ENCODE measurements around the gene C17orf114.

The C17orf114 gene

GRCh38 chr17:4823373-4824089 lies 21.4 kb upstream of the C17orf114 start:
- DNase-seq (ENCODE audit: low read depth in 1 of 2, low spot score in 1 of 2), result no peak

GRCh38 chr17:4822835-4823234 lies 20.7 kb upstream of the C17orf114 start:
- no peak for DNase-seq (ENCODE audit: low read depth in 1 of 2, low spot score in 1 of 2)

- DNase-seq (ENCODE audit: low read depth in 1 of 2, low spot score in 1 of 2), result no peak
These were observed 16.1 kb upstream of the C17orf114 start for GRCh38 chr17:4818276-4818675.

GRCh38 chr17:4816826-4817225 lies 14.7 kb upstream of the C17orf114 start:
- DNase-seq (ENCODE audit: low read depth in 1 of 2, low spot score in 1 of 2), result no peak

GRCh38 chr17:4815043-4815675 lies 13.0 kb upstream of the C17orf114 start:
- no peak for DNase-seq (ENCODE audit: low read depth in 1 of 2, low spot score in 1 of 2)

GRCh38 chr17:4812690-4813089 lies 10.6 kb upstream of the C17orf114 start:
- DNase-seq (ENCODE audit: low read depth in 1 of 2, low spot score in 1 of 2), result no peak

GRCh38 chr17:4811471-4811870 lies 9.3 kb upstream of the C17orf114 start:
- DNase-seq (ENCODE audit: low read depth in 1 of 2, low spot score in 1 of 2), result no peak

- DNase-seq (ENCODE audit: low read depth in 1 of 2, low spot score in 1 of 2), result no peak
These were observed 8.7 kb upstream of the C17orf114 start for GRCh38 chr17:4810696-4811290.

- no peak for DNase-seq (ENCODE audit: low read depth in 1 of 2, low spot score in 1 of 2)
These were observed 6.2 kb upstream of the C17orf114 start for GRCh38 chr17:4808378-4808767.

- no peak for DNase-seq (ENCODE audit: low read depth in 1 of 2, low spot score in 1 of 2)
These were observed 5.7 kb upstream of the C17orf114 start for GRCh38 chr17:4807605-4808377.

- DNase-seq (ENCODE audit: low read depth in 1 of 2, low spot score in 1 of 2), result peak; percentile 66 to 77
These were observed 4.9 kb upstream of the C17orf114 start, which contains the start of gene PLD2 for GRCh38 chr17:4806777-4807604. PLD2 (plus strand) TSS chr17:4807152; CDS start chr17:4807773, 621 bp downstream.

- no peak for DNase-seq (ENCODE audit: low read depth in 1 of 2, low spot score in 1 of 2)
These were observed 4.3 kb upstream of the C17orf114 start for GRCh38 chr17:4806456-4806776.

GRCh38 chr17:4800462-4801196 lies 1.5 kb downstream of the C17orf114 start:
- no peak for DNase-seq (ENCODE audit: low read depth in 1 of 2, low spot score in 1 of 2)

- no peak for DNase-seq (ENCODE audit: low read depth in 1 of 2, low spot score in 1 of 2)
These were observed 5.6 kb downstream of the C17orf114 start for GRCh38 chr17:4796552-4796920.

- DNase-seq (ENCODE audit: low read depth in 1 of 2, low spot score in 1 of 2), result no peak
These were observed 7.0 kb downstream of the C17orf114 start for GRCh38 chr17:4795168-4795567.

GRCh38 chr17:4790705-4791088 lies 11.4 kb downstream of the C17orf114 start:
- DNase-seq (ENCODE audit: low read depth in 1 of 2, low spot score in 1 of 2), result no peak

GRCh38 chr17:4789951-4790704 lies 12.0 kb downstream of the C17orf114 start:
- peak; percentile 59 to 65 for DNase-seq (ENCODE audit: low read depth in 1 of 2, low spot score in 1 of 2)

GRCh38 chr17:4789701-4789950 lies 12.5 kb downstream of the C17orf114 start:
- DNase-seq (ENCODE audit: low read depth in 1 of 2, low spot score in 1 of 2), result no peak

GRCh38 chr17:4788807-4789700 lies 13.1 kb downstream of the C17orf114 start, which contains the start of gene GLTPD2:
GLTPD2 (plus strand) TSS chr17:4788964; CDS start chr17:4789012, 48 bp downstream.
- DNase-seq (ENCODE audit: low read depth in 1 of 2, low spot score in 1 of 2), result no peak
